ENCODE results near the gene RIOK2. TPM values are rescaled to one million over a fixed set of nuclear protein-coding genes. Genes with fewer than 3 reads are reported as not detected.

The RIOK2 gene
- total and polyA plus RNA-seq, 9 of the 15 experiments (the other 6 are each of a cell fraction or from before 2014, with no cell fraction given) = 22.9 to 97.6 (median 47.8) TPM

DNA sequence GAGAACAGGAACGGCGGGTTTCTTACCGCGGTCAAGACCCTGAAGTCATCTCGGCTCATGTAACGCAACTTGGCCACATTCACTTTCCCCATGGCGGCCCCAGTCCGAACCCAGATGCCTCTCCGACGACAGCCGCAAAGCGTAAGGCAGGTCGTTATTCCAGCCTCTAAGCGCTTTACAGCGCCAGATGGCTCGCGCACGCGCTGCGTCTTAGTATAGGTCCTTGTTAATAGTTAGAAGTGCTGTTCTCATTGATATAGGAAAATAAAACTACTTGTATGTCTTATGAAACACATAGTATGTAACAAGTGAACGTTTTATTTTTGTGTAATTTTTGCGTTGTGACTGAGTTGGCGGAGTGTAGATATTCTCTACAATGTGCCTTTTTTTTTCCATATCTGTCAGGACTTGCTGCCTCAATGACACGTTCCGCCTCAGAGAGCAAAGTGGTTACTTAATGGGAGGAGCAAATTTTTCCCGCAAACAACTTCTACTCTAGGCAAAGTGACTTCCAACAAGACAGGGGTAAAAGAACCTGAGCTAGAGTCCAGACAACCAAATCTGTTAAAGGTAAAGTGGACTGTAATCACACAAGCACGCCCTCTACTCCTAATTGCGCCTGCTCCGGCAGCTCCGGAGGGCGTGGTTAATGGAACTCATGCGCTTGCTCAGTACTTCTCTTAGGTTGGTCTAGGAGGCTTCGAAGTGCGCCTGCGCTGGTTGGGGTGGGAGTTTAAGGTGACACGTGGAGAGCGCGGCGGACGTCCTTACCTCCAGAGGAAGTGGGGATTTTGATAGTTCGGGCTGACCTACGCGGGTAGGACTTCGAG, at the start of gene RIOK2 (continued):
- TF ChIP-seq YY1 (IDR thresholded peaks at IDR 0.05; ENCODE audit: borderline replicate concordance in 1 of 3, control insufficient read depth in 1 of 3, extremely low read depth in 1 of 3, insufficient read depth in 3 of 3, insufficient read length in 1 of 3, insufficient replicate concordance in 2 of 3, low read depth in 1 of 3, low read length in 2 of 3) (peak in 2 of 3 experiments; percentile 72 to 87), MAFK (IDR thresholded peaks at IDR 0.05; ENCODE audit: low read length) (no peak), ZNF584 (CRISPR knock-in tag; IDR thresholded peaks at IDR 0.05; ENCODE audit: low read depth) (peak; percentile 54; the same call in 1 of the 2 replicates), TAF9B (IDR thresholded peaks at IDR 0.05; ENCODE audit: partially characterized antibody) (peak; percentile 72), ESRRA (IDR thresholded peaks at IDR 0.05; ENCODE audit: borderline replicate concordance, low read depth) (peak; percentile 34; the same call in 1 of the 2 replicates), ZNF24 (IDR thresholded peaks at IDR 0.05) (peak; percentile 4; the same call in 1 of the 2 replicates), ZNF668 (CRISPR knock-in tag; IDR thresholded peaks at IDR 0.05) (0 out of 2 replicates have a peak, but pooled peaks have one; percentile 10), ZNF644 (tag; IDR thresholded peaks at IDR 0.05; ENCODE audit: low read depth) (peak; percentile 35; the same call in 1 of the 2 replicates), POLR2B (IDR thresholded peaks at IDR 0.05; ENCODE audit: low read depth, partially characterized antibody) (peak; percentile 79), FOXK2 (conservative IDR thresholded peaks at IDR 0.05 in 1 of 2, IDR thresholded peaks at IDR 0.05 in 1 of 2; ENCODE audit: low read depth in 2 of 2) (peak; percentile 28 to 90; a peak in 3 of 4 replicates), ZNF766 (CRISPR knock-in tag; conservative IDR thresholded peaks at IDR 0.05) (peak; percentile 87), POLR2H (tag; IDR thresholded peaks at IDR 0.05; ENCODE audit: low read depth) (peak; percentile 78), NFIC (IDR thresholded peaks at IDR 0.05) (peak; percentile 100), MCM7 (IDR thresholded peaks at IDR 0.05) (no peak), DMBX1 (CRISPR knock-in tag; IDR thresholded peaks at IDR 0.05; ENCODE audit: borderline replicate concordance) (peak; percentile 52; the same call in 1 of the 2 replicates), CEBPG (CRISPR knock-in tag; IDR thresholded peaks at IDR 0.05) (no peak), CEBPG (tag; conservative IDR thresholded peaks at IDR 0.05 in 1 of 2, IDR thresholded peaks at IDR 0.05 in 1 of 2) (0 out of 4 replicates have a peak, but pooled peaks of 1 of the 2 experiments have one; percentile 27), PHF20 (IDR thresholded peaks at IDR 0.05; ENCODE audit: partially characterized antibody) (peak; percentile 71)
- TF ChIP-seq, protein P1, sequence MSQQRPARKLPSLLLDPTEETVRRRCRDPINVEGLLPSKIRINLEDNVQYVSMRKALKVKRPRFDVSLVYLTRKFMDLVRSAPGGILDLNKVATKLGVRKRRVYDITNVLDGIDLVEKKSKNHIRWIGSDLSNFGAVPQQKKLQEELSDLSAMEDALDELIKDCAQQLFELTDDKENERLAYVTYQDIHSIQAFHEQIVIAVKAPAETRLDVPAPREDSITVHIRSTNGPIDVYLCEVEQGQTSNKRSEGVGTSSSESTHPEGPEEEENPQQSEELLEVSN (IDR thresholded peaks at IDR 0.05; ENCODE audit: borderline replicate concordance in 1 of 2, extremely low read depth in 1 of 2, insufficient read depth in 1 of 2, insufficient read length in 1 of 2, low read depth in 1 of 2, low read length in 1 of 2, poor library complexity in 1 of 2, severe bottlenecking in 1 of 2) = peak; percentile 98 to 99
- TF ChIP-seq, protein P2, sequence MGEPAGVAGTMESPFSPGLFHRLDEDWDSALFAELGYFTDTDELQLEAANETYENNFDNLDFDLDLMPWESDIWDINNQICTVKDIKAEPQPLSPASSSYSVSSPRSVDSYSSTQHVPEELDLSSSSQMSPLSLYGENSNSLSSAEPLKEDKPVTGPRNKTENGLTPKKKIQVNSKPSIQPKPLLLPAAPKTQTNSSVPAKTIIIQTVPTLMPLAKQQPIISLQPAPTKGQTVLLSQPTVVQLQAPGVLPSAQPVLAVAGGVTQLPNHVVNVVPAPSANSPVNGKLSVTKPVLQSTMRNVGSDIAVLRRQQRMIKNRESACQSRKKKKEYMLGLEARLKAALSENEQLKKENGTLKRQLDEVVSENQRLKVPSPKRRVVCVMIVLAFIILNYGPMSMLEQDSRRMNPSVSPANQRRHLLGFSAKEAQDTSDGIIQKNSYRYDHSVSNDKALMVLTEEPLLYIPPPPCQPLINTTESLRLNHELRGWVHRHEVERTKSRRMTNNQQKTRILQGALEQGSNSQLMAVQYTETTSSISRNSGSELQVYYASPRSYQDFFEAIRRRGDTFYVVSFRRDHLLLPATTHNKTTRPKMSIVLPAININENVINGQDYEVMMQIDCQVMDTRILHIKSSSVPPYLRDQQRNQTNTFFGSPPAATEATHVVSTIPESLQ (CRISPR knock-in tag; IDR thresholded peaks at IDR 0.05) = peak; percentile 87
- TF ChIP-seq, protein P3, sequence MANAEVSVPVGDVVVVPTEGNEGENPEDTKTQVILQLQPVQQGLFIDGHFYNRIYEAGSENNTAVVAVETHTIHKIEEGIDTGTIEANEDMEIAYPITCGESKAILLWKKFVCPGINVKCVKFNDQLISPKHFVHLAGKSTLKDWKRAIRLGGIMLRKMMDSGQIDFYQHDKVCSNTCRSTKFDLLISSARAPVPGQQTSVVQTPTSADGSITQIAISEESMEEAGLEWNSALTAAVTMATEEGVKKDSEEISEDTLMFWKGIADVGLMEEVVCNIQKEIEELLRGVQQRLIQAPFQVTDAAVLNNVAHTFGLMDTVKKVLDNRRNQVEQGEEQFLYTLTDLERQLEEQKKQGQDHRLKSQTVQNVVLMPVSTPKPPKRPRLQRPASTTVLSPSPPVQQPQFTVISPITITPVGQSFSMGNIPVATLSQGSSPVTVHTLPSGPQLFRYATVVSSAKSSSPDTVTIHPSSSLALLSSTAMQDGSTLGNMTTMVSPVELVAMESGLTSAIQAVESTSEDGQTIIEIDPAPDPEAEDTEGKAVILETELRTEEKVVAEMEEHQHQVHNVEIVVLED (CRISPR knock-in tag; IDR thresholded peaks at IDR 0.05) = peak; percentile 45

Measured in K562 (cell line).